H4 (cell line): ENCODE results near the gene PLK5. TPM values are rescaled to one million over a fixed set of nuclear protein-coding genes. Genes with fewer than 3 reads are reported as not detected.
"Not testable (repeated sequence)": the region's sequence is repeated elsewhere in the genome, so short reads cannot be mapped to it uniquely, and the experiment has no call there.

Source experiments
- DNase-seq: peaks from one replicate; pipeline ENCODE4 v3.0.0-alpha.2; 2015; ENCODE audit warnings: low spot score
- total RNA-seq: library from RNA; depleted of rRNA; stranded (reverse); fragments of >200 nt; shearing (Covaris generic); gene quantifications from 2 replicates; pipeline ENCODE4 v1.2.3, GENCODE V29; 2014

PLK5 gene
- total RNA-seq, 1 experiment from 2014 or later: not detected

- DNase-seq: no peak
Measured at GRCh38 chr19:1491114-1491848, 32.6 kb upstream of the PLK5 start, which contains the start of gene REEP6. Gene REEP6 (plus strand): TSS chr19:1491181. CDS start chr19:1491270, 89 bp downstream.

DNA sequence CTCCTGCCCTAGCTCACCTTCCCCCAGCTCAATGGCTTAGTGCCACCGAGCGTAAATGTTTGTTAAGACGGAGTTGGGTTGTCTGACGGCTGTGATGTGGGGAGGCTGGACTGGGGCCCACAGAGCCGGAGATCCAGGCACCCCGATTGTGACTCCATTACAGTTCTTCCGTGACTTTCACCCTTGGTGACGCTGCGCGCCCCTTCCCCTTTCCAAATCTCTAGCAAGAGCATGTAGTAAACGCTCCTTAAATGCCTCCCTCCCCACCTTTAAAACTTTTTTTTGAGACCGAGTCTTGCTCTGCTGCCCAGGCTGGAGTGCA is 32.1 kb upstream of the PLK5 start:
- no peak for DNase-seq

- no peak for DNase-seq
Measured at GRCh38 chr19:1492474-1493006, 31.3 kb upstream of the PLK5 start.

DNA sequence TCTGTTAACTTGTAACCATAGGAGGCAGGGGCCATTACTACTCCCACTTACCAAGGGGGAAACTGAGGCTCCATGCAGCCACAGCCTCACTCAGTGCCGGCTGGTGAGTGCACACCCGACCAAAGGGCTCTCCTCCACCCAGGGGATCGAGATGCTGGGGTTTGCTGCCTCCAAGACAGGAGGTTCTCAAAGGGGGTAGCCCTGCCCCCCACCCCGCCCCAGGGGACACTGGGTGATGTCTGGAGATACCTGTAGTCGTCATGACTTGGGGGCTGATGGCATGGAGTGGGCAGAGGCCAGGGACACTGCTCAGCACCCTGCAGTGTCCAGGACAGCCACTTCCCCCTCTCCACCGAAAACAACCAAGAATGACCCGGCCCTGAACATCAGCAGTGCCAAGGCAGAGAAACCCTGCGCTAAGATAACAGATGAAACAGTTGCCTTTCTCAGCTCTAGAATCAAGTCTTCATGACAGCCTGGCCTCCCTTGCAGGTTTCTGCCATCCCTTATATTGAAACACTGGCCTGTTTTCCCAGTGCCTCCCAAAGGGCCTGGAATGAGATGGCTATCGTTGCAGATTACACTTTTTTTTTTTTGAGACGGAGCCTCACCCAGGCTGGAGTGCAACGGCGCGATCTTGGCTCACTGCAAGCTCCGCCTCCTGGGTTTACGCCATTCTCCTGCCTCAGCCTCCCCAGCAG is 29.6 kb upstream of the PLK5 start:
- DNase-seq: no peak

DNA sequence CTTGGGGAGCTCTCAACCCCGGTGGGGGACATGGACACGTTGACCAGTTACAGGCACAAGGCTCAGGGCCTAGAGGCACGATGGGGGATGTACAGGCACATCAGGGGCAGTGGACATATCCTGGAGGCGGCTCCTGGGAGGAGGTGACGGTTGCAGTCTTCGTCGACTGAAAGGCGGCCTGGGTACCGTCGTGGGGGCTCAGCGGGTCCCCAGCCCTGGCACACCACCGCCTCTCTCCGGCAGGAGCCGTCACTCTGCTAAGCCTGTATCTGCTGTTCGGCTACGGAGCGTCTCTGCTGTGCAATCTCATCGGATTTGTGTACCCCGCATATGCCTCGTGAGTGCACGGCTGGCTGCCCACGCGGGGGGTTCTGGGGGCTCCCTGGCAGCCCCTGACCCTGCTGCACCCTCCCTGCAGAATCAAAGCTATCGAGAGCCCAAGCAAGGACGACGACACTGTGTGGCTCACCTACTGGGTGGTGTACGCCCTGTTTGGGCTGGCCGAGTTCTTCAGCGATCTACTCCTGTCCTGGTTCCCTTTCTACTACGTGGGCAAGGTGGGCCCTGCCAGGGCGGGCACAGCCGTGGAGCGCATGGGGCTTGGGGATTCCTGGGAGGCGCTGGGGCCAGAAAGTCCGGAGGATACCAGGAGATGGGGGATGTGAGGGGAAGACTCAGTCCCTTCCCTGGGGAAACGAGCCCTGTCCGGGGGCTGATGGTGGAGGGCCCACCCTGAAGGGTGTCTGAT is 28.7 kb upstream of the PLK5 start:
- no peak for DNase-seq

DNA sequence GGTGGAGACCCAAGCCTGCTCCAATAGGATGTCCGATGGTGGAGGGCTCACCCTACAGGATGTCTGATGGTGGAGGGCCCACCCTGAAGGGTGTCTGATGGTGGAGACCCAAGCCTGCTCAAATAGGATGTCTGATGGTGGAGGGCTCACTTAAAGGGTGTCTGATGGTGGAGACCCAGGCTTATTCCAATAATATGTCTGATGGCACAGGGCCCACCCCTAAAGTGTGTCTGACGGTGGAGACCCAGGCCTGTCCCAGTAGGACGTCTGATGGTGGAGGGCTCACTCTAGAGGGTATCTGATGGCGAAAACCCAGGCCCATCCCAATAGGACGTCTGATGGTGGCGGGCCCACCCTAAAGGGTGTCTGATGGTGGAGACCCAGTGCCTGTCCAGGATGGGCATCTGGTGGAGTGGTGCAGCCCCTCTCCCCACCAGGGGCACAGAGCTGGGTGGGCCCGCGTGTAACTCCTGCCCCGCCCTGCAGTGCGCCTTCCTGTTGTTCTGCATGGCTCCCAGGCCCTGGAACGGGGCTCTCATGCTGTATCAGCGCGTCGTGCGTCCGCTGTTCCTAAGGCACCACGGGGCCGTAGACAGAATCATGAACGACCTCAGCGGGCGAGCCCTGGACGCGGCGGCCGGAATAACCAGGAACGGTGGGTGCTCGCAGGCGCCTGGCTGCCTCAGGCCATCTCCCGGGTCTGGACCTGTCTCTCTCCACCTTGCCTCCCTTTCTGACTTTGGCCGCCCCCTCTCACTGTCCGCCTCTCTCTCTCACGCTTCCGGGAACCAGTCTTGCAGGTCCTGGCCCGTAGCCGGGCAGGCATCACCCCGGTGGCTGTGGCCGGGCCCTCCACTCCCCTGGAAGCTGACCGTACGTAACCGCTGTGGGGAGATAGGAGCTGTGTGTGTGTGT is 27.8 kb upstream of the PLK5 start:
- DNase-seq: no peak

DNA sequence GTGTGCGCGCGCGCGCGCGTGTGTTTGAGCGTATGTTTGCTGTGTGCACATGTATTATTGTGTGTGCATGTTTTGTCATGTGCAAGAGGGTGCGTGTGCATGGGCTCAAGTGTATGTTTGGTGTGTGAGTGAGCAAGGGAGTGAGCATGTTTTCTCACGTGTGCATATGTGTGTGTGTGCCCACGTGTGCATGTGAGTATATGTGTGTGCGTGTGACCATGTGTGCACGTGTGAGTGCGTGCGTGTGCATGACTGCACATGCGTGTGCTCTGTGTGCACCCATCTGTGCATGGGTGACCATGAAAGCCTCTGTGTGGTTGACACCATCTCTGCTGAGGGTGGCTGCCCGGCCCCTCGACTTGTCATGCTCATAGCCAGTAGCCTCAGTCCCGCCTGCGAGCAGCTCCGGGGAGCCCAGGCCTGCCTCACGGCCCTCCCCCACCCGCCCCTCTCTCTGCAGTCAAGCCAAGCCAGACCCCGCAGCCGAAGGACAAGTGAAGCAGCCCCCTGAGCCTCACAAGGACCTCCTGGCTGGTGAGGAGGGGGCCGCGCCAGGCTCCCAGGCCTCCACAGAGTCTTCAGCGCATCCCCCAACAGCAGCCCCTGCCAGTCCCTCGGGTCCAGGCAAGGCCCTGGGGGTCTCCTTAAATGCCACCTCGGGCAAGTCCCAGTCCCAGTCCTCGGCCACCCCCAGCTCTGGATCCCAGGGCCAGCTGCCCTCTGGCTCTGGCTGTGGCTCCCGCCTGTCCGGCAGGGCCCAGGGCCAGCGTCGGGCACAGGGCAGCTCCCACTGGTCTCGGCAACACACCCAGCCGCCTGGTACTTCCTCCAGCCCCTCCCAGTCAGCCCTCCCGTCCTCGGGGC is 26.9 kb upstream of the PLK5 start:
- DNase-seq: no peak

GRCh38 chr19:1497578-1498235 is 26.2 kb upstream of the PLK5 start:
- DNase-seq: no peak

GRCh38 chr19:1499231-1499630 is 24.6 kb upstream of the PLK5 start:
- not testable (repeated sequence) for DNase-seq

DNA sequence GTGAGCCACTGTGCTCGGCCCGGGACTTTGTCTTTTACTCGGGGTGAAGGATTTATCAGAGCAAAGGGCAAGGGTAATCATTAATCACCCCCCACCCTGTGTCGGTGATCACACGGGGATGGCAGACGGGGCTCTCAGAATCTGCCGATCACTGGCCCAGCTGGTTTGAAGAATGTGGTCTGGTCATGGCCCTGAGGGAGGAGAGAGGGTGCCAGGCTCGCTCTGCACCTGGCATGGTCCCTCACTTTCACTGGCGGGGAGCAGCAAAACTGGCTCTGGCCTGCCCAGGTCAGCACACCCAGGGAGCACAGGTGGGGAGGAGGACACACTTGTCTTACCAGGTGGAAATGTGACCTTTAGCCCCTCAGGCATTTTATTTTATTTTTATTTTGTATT is 22.7 kb upstream of the PLK5 start:
- DNase-seq: no peak

GRCh38 chr19:1502433-1503088 is 21.3 kb upstream of the PLK5 start:
- DNase-seq: no peak

DNA sequence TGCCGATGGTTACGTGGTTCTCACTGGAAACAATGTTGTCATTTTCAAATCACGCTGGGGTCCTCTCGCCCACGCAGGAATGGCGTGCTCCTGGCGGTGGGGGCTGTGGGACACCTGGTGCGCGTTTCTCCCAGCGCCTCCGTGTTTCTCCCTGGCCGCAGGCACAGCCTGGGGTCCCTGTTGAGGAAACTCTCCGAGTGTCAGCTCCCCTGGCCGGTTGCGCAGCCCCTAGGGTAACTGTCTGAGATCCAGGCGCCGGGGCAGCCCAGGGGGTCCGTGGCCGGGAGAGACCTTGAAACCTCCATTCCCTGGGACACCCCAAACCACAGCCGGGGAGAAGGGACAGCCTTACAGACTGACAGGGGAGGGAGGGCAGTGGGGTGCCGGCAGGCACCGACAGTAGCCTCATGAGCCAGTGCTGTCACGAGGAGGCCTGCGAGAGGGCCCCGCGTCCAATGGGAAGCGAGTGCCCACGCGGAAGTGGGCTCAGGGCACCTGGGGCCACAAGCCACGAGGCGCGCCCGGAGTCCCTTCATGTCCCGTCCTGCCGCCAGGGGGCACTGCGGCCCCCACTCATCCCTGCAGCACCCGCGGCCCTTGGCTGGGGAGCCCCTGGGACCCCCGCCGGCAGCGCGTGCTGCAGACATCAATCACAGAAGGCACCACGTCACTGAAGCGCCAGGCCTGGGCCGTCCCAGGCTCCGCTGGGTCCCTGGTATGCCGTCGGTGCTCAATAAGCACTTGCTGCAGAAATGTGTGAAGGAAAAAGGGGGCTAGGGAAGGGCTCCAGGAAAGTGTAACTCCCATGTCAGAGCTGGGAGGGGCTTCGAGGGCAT is 20.6 kb upstream of the PLK5 start:
- no peak for DNase-seq

DNA sequence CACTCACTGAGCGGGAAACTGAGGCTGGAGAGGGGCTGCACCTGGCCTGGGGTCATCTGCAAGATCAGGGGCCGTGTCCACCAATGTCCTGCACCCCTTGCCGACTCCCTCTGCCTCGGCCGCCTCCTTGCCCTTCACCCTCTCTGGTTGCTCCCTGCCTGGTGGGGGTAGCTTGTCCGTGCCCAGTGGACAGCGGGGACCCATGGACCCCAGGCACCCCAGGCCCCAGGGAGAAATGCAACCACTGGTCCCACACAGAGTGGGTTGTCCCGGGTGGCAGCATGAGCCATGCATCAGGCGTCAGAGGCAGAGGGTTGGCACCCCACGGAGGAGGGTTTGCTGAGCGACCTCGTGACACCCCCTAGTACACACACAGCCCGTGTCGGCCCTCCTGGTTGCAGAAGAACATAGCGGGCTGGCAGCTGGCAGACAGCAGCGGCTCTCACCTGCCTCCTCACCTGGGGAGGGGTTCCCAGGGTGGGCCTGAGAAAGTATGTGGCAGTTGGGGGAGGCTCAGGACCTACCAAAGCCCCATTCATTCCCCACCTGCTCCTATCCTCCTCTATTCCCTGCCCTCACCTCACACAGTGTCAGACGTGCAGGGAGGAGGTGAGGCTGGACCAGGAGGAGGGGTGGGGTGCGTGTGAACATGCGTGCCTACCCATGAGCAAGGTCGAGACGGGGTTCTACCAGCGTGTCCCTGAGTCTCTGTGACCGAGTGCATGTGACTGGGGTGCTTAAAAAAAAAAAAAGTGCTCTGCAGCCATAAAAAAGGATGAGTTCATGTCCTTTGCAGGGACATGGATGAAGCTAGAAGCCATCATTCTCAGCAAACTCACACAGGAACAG is 19.7 kb upstream of the PLK5 start:
- no peak for DNase-seq

DNA sequence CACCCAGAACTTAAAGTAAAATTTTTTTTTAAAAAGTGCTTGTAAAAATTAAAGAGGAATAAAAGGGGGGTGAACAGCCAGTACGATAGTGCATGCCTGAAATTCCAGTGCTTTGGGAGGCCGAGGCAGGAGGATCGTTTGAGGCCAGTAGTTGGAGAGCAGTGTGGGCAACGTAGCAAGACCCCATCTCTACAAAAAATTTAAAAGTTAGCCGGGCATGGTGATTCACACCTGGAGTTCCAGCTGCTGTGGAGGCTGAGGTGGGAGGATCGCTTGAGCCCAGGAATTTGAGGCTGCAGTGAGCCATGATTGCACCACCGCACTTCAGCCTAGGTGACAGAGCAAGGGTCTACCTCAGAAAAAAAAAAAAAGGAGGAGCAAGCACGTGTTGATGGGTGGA is 18.9 kb upstream of the PLK5 start:
- no peak for DNase-seq

- no peak for DNase-seq
Measured at GRCh38 chr19:1505991-1506881, 17.6 kb upstream of the PLK5 start.

- no peak for DNase-seq
Measured at GRCh38 chr19:1507192-1507660, 16.7 kb upstream of the PLK5 start.
